Breast epithelium (tissue), 3 donors: Measurements from ENCODE around the gene TXNL4A.

ENCODE experiments used
- CTCF ChIP-seq, 3 donors: fragments of 450-650 bp; IDR thresholded peaks; one replicate each; pipeline ENCODE4 v1.5.1; 2016 to 2017; ENCODE audit warnings: antibody characterized with exemption in 3 of 3, mild to moderate bottlenecking in 3 of 3, moderate library complexity in 3 of 3
- POLR2AphosphoS5 ChIP-seq, 3 donors: sonication (generic); formaldehyde crosslinking; IDR thresholded peaks; one replicate each; pipeline ENCODE4 v1.6.1; 2017; ENCODE audit warnings: antibody characterized with exemption in 3 of 3

- TF ChIP-seq CTCF (IDR thresholded peaks at IDR 0.05), result no peak
- TF ChIP-seq POLR2AphosphoS5 (IDR thresholded peaks at IDR 0.05), result no peak
Observed at GRCh38 chr18:79965119-79965902, 23.1 kb downstream of the TXNL4A start.
